Lower lobe of right lung (tissue), 2 donors: Measurements from ENCODE around the gene SMIM20. TPM values are rescaled to one million over a fixed set of nuclear protein-coding genes. Genes with fewer than 3 reads are reported as not detected.

ENCODE experiments used
- ATAC-seq, 2 donors: fragments of 200-7000 bp; cut with Tn5 transposase; one replicate each; pipeline ENCODE4 v1.9.1; 2020 to 2022; ENCODE audit warnings: mild to moderate bottlenecking in 2 of 2, moderate library complexity in 2 of 2
- DNase-seq: peaks from one replicate; pipeline ENCODE4 v3.0.0-alpha.2; 2020
- H3K27ac ChIP-seq: fragments of 200-600 bp; one replicate; pipeline ENCODE4 v1.8.0; 2022
- H3K27me3 ChIP-seq: fragments of 200-600 bp; one replicate; pipeline ENCODE4 v1.8.0; 2022; ENCODE audit warnings: low read depth
- H3K36me3 ChIP-seq: fragments of 200-600 bp; one replicate; pipeline ENCODE4 v1.8.0; 2022; ENCODE audit warnings: mild to moderate bottlenecking
- H3K4me1 ChIP-seq: fragments of 200-600 bp; one replicate; pipeline ENCODE4 v1.8.0; 2022
- H3K4me3 ChIP-seq: fragments of 200-600 bp; one replicate; pipeline ENCODE4 v1.8.0; 2022; ENCODE audit warnings: mild to moderate bottlenecking
- H3K9me3 ChIP-seq: fragments of 200-600 bp; one replicate; pipeline ENCODE4 v1.8.0; 2022
- CTCF ChIP-seq: fragments of 200-600 bp; IDR thresholded peaks from one replicate; pipeline ENCODE4 v1.8.0; 2022; ENCODE audit warnings: antibody characterized with exemption, mild to moderate bottlenecking
- intact Hi-C: fragments of 100-400 bp; cut with DNase I; formaldehyde crosslinking; loops from one replicate; pipeline ENCODE4 v1.11.0; 2022
- total RNA-seq: library from RNA; stranded (reverse); fragmentation: NEBNext Ultra II Directional; extraction: Animal tissue kit (Norgen Biotek cat#: 25700); gene quantifications from one replicate; pipeline ENCODE4 v1.2.1, GENCODE V29; 2021
- donor health status: DM: no; HTN: yes; CAD: no; lungs with severe emphysema.

The SMIM20 gene
- total RNA-seq, 1 donor from 2014 or later = 25.7 TPM

- Histone ChIP-seq H3K9me3 (no peaks in the 10 kb centered on the region), H3K27me3 (no peaks in the 10 kb centered on the region), H3K36me3 (no peaks in the 10 kb centered on the region), H3K4me3 (no peak overlapping the region), H3K4me1 (peaks cover 28% of the 10 kb centered on the region), H3K27ac (no peak overlapping the region)
- TF ChIP-seq CTCF = no peak
- no peak for ATAC-seq
- intact Hi-C loops = no loop called here
- DNase-seq = no peak
Observed at GRCh38 chr4:25922812-25923369, 8.9 kb downstream of the SMIM20 start.

- peak; percentile 79 to 81 for ATAC-seq
- H3K27me3 ChIP-seq = no peaks in the 10 kb centered on the region
- H3K4me1 ChIP-seq = peaks cover 36% of the 10 kb centered on the region
- TF ChIP-seq CTCF = no peak
- no peak for DNase-seq
- H3K27ac ChIP-seq = peak overlapping the region; percentile 62
- H3K36me3 ChIP-seq = no peaks in the 10 kb centered on the region
- no peak overlapping the region for H3K4me3 ChIP-seq
- intact Hi-C loops = no loop called here
- no peaks in the 10 kb centered on the region for H3K9me3 ChIP-seq
Observed at GRCh38 chr4:25923745-25924144, 9.7 kb downstream of the SMIM20 start.

- H3K27me3 ChIP-seq = no peaks in the 10 kb centered on the region
- no peak overlapping the region for H3K4me3 ChIP-seq
- H3K9me3 ChIP-seq = no peaks in the 10 kb centered on the region
- TF ChIP-seq CTCF = peak; percentile 53
- ATAC-seq = peak; percentile 54 to 63
- H3K27ac ChIP-seq = no peak overlapping the region
- peaks cover 46% of the 10 kb centered on the region for H3K4me1 ChIP-seq
- intact Hi-C loops = no loop called here
- no peaks in the 10 kb centered on the region for H3K36me3 ChIP-seq
- DNase-seq = peak; percentile 58
Observed at GRCh38 chr4:25925486-25926201, 11.6 kb downstream of the SMIM20 start.

GRCh38 chr4:25926462-25926861, 12.4 kb downstream of the SMIM20 start:
- ATAC-seq (no peak), DNase-seq (no peak)
- Histone ChIP-seq H3K36me3 (no peaks in the 10 kb centered on the region), H3K27ac (no peak overlapping the region), H3K4me3 (no peak overlapping the region), H3K9me3 (no peaks in the 10 kb centered on the region), H3K4me1 (peaks cover 46% of the 10 kb centered on the region), H3K27me3 (no peaks in the 10 kb centered on the region)
- no peak for TF ChIP-seq CTCF
- intact Hi-C loops = no loop called here

GRCh38 chr4:25927361-25928195, 13.6 kb downstream of the SMIM20 start:
- H3K4me1 ChIP-seq = peaks cover 46% of the 10 kb centered on the region
- intact Hi-C loops = no loop called here
- DNase-seq (no peak), ATAC-seq (no peak)
- peak overlapping the region; percentile 71 for H3K27ac ChIP-seq
- TF ChIP-seq CTCF = no peak
- H3K27me3 ChIP-seq = no peaks in the 10 kb centered on the region
- H3K4me3 ChIP-seq = no peak overlapping the region
- H3K36me3 ChIP-seq = no peaks in the 10 kb centered on the region
- H3K9me3 ChIP-seq = no peaks in the 10 kb centered on the region
